Trophoblast cell (in vitro differentiated cells and primary cell): Measurements from ENCODE around the gene CCNG1. TPM values are rescaled to one million over a fixed set of nuclear protein-coding genes. Genes with fewer than 3 reads are reported as not detected.
"Not testable (repeated sequence)": the region's sequence is repeated elsewhere in the genome, so short reads cannot be mapped to it uniquely, and the experiment has no call there.

ENCODE experiments used
- DNase-seq, 2 donors: peaks; one replicate each; pipeline ENCODE4 v3.0.0-alpha.2; 2016
- H2AFZ ChIP-seq: 2 replicates; pipeline ENCODE4 v1.6.1; 2013; ENCODE audit warnings: low read length, moderate library complexity, mild to moderate bottlenecking; ENCODE audit not compliant: insufficient read depth, poor library complexity
- H2AK5ac ChIP-seq: 2 replicates; pipeline ENCODE4 v1.6.1; 2013; ENCODE audit warnings: mild to moderate bottlenecking, low read length
- H2BK120ac ChIP-seq: 2 replicates; pipeline ENCODE4 v1.6.1; 2013; ENCODE audit warnings: low read length, mild to moderate bottlenecking, moderate library complexity; ENCODE audit not compliant: insufficient read depth, poor library complexity
- H2BK12ac ChIP-seq: 2 replicates; pipeline ENCODE4 v1.6.1; 2013; ENCODE audit warnings: mild to moderate bottlenecking, low read length, moderate library complexity
- H2BK5ac ChIP-seq: 2 replicates; pipeline ENCODE4 v1.6.1; 2013; ENCODE audit warnings: low read length, low read depth, moderate library complexity, mild to moderate bottlenecking; ENCODE audit not compliant: poor library complexity
- H3K14ac ChIP-seq: 2 replicates; pipeline ENCODE4 v1.6.1; 2013; ENCODE audit warnings: mild to moderate bottlenecking, low read length
- H3K18ac ChIP-seq: 2 replicates; pipeline ENCODE4 v1.6.1; 2013; ENCODE audit warnings: mild to moderate bottlenecking, low read length
- H3K23ac ChIP-seq: 2 replicates; pipeline ENCODE4 v1.6.1; 2013; ENCODE audit warnings: low read length
- H3K27ac ChIP-seq: 2 replicates; pipeline ENCODE4 v1.5.1; 2013; ENCODE audit warnings: low read depth, mild to moderate bottlenecking, inconsistent platforms, low read length, moderate library complexity
- H3K27me3 ChIP-seq: 2 replicates; pipeline ENCODE4 v1.6.1; 2013; ENCODE audit warnings: inconsistent platforms, mild to moderate bottlenecking, low read length, moderate library complexity; ENCODE audit not compliant: insufficient read depth
- H3K36me3 ChIP-seq, 2 experiments: 1 replicate in 1 of 2; 2 replicates in 1 of 2; pipeline ENCODE4 v1.6.1; 2013; ENCODE audit warnings: low read length in 2 of 2, mild to moderate bottlenecking in 2 of 2, moderate library complexity in 1 of 2; ENCODE audit not compliant: insufficient read depth in 2 of 2, control insufficient read depth in 1 of 2
- H3K4ac ChIP-seq: 2 replicates; pipeline ENCODE4 v1.6.1; 2013; ENCODE audit warnings: low read depth, mild to moderate bottlenecking, low read length, moderate library complexity
- H3K4me1 ChIP-seq, 2 experiments: 1 replicate in 1 of 2; 2 replicates in 1 of 2; pipeline ENCODE4 v1.6.1; 2013; ENCODE audit warnings: low read length in 2 of 2, mild to moderate bottlenecking in 2 of 2, moderate library complexity in 1 of 2; ENCODE audit not compliant: insufficient read depth in 2 of 2, control insufficient read depth in 1 of 2
- H3K4me2 ChIP-seq: 2 replicates; pipeline ENCODE4 v1.6.1; 2013; ENCODE audit warnings: inconsistent platforms, mild to moderate bottlenecking, low read length, moderate library complexity
- H3K4me3 ChIP-seq: 2 replicates; pipeline ENCODE4 v1.5.1; 2013; ENCODE audit warnings: mild to moderate bottlenecking, low read depth, low read length, inconsistent platforms
- H3K79me1 ChIP-seq: one replicate; pipeline ENCODE4 v1.6.1; 2013; ENCODE audit warnings: low read length
- H3K79me2 ChIP-seq: 2 replicates; pipeline ENCODE4 v1.6.1; 2013; ENCODE audit warnings: low read length, mild to moderate bottlenecking; ENCODE audit not compliant: control insufficient read depth, insufficient read depth, poor library complexity
- H3K9ac ChIP-seq: 2 replicates; pipeline ENCODE4 v1.6.1; 2013; ENCODE audit warnings: mild to moderate bottlenecking, low read length
- H3K9me3 ChIP-seq: 2 replicates; pipeline ENCODE4 v1.6.1; 2013; ENCODE audit warnings: low read depth, mild to moderate bottlenecking, control low read depth, inconsistent platforms, low read length; ENCODE audit not compliant: insufficient read depth
- H4K12ac ChIP-seq: 2 replicates; pipeline ENCODE4 v1.6.1; 2013; ENCODE audit warnings: low read depth, mild to moderate bottlenecking, low read length, moderate library complexity
- H4K8ac ChIP-seq: 2 replicates; pipeline ENCODE4 v1.6.1; 2013; ENCODE audit warnings: low read depth, mild to moderate bottlenecking, low read length, moderate library complexity
- H4K91ac ChIP-seq: one replicate; pipeline ENCODE4 v1.6.1; 2013; ENCODE audit warnings: low read depth, mild to moderate bottlenecking, low read length, moderate library complexity
- WGBS: extraction: QIAGEN DNeasy Blood & Tissue Kit; methylation state at CpG from one replicate; pipeline ENCODE4 v1.1.7; 2013; ENCODE audit warnings: missing lambda C conversion rate; ENCODE audit not compliant: insufficient read length, insufficient coverage; ENCODE audit errors: extremely low coverage; 5-methylcytosine and 5-hydroxymethylcytosine counted together
- polyA plus RNA-seq: library from polyadenylated mRNA; stranded (reverse); fragments of 200-250 nt; gene quantifications from 2 replicates; pipeline ENCODE4 v1.2.3, GENCODE V29; 2013

The CCNG1 gene, protein sequence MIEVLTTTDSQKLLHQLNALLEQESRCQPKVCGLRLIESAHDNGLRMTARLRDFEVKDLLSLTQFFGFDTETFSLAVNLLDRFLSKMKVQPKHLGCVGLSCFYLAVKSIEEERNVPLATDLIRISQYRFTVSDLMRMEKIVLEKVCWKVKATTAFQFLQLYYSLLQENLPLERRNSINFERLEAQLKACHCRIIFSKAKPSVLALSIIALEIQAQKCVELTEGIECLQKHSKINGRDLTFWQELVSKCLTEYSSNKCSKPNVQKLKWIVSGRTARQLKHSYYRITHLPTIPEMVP
- 137 and 142 TPM in 2 replicates for polyA plus RNA-seq

DNA sequence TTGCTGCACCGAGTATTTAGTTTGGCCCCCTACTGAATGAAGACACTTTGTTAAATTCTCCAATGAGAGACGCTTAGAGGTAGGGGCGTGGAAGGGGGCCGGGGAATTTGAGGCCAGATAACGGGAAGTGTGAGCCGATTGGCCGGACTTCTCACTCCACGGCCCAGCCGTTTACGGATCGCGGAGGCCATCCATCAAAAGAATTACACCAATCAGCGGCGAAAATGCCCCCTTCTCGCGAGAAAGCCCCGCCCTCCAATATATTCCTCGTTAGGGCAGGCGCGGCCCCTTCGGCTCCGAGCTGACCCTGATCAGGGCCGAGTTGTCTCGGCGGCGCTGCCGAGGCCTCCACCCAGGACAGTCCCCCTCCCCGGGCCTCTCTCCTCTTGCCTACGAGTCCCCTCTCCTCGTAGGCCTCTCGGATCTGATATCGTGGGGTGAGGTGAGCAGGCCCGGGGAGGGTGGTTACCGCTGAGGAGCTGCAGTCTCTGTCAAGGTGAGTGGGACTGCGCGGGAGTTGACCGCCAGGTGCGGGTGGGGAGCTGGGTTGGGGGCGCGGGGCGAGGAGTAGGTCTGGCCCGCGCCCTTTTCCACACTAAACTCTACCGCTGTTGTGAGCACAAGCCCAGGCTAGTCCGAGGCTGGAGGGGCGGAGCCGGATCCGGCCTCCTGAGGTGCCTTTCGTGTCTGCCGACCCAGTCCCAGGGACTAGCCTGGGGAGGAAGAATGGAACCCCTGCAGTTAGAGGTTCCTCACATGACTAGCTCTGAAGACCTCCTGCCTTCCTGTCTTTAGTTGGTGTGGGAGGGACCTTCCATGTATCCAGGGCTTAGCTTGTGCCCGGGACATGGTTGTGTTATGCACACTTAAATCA lies at the start of gene CCNG1:
TSS of gene CCNG1 (plus strand) at position 287 of the 874 bp plus-strand sequence. CDS start 1,662 bp downstream, outside the sequence.
- peaks cover 0 to 4% of the 10 kb centered on the region in 2 experiments for H3K4me1 ChIP-seq

DNA sequence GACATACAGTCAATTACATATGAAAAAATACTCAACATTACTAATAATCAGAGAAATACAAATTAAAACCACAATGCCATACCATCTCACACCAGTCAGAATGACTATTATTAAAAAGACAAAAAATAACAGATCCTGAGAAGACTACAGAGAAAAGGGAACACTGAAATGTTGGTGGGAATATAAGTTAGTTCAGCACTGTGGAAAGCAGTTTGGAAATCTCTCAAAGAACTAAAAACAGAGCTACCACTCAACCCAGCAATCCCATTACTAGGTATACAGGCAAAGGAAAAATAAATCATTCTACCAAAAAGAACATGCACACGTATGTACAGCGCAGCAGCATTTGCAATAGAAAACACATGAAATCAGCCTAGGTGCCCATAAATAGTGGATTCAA lies 41.6 kb upstream of the CCNG1 start:
- no peaks in the 10 kb centered on the region for H3K4me1 ChIP-seq
- no peak for DNase-seq
- no peaks in the 10 kb centered on the region for H3K27me3 ChIP-seq
- no peaks in the 10 kb centered on the region for H3K79me1 ChIP-seq
- no peaks in the 10 kb centered on the region for H3K36me3 ChIP-seq
- H2BK120ac ChIP-seq = no peak overlapping the region
- no peak overlapping the region for H4K12ac ChIP-seq
- H4K8ac ChIP-seq = no peak overlapping the region
- no peak overlapping the region for H2AK5ac ChIP-seq
- H2AFZ ChIP-seq = no peak overlapping the region
- no peak overlapping the region for H3K9ac ChIP-seq
- H3K79me2 ChIP-seq = no peaks in the 10 kb centered on the region
- H3K27ac ChIP-seq = no peak overlapping the region
- H3K4ac ChIP-seq = no peak overlapping the region
- H3K4me3 ChIP-seq = no peak overlapping the region
- H3K18ac ChIP-seq = no peak overlapping the region
- H2BK5ac ChIP-seq = no peak overlapping the region
- no CpG with 5 or more reads among the region's 2 CpGs for WGBS
- H4K91ac ChIP-seq = no peak overlapping the region
- no peaks in the 10 kb centered on the region for H3K9me3 ChIP-seq
- no peak overlapping the region for H3K4me2 ChIP-seq
- no peak overlapping the region for H3K14ac ChIP-seq
- H3K23ac ChIP-seq = no peak overlapping the region
- H2BK12ac ChIP-seq = no peak overlapping the region

More for the DNA sequence above, at the start of gene CCNG1:
- peak within 1 kb of the TSS; percentile 22 for H4K12ac ChIP-seq
- H3K9ac ChIP-seq = peak within 1 kb of the TSS; percentile 100
- peak within 1 kb of the TSS; percentile 60 for H2BK5ac ChIP-seq
- peaks cover 6% of the 10 kb centered on the region for H3K79me1 ChIP-seq
- peak within 1 kb of the TSS; percentile 87 for H4K91ac ChIP-seq
- H3K14ac ChIP-seq = peak within 1 kb of the TSS; percentile 96
- peak within 1 kb of the TSS; percentile 84 for H3K4ac ChIP-seq
- WGBS = no CpG with 5 or more reads among the region's 51 CpGs
- peak within 1 kb of the TSS; percentile 99 for H3K4me3 ChIP-seq
- peak within 1 kb of the TSS; percentile 97 for H3K27ac ChIP-seq
- peak within 1 kb of the TSS; percentile 65 for H3K4me2 ChIP-seq
- H3K79me2 ChIP-seq = peaks cover 11% of the 10 kb centered on the region
- DNase-seq = peak; percentile 90 to 96
- H4K8ac ChIP-seq = peak within 1 kb of the TSS; percentile 54
- no peaks in the 10 kb centered on the region for H3K27me3 ChIP-seq
- H2AFZ ChIP-seq = peak within 1 kb of the TSS; percentile 85
- no peak within 1 kb of the TSS for H2BK12ac ChIP-seq
- peaks cover 0 to 2% of the 10 kb centered on the region in 2 experiments for H3K36me3 ChIP-seq
- peak within 1 kb of the TSS; percentile 82 for H3K18ac ChIP-seq
- peak within 1 kb of the TSS; percentile 83 for H2BK120ac ChIP-seq
- H3K23ac ChIP-seq = peak within 1 kb of the TSS; percentile 67
- H3K9me3 ChIP-seq = peaks cover 4% of the 10 kb centered on the region
- H2AK5ac ChIP-seq = peak within 1 kb of the TSS; percentile 6

DNA sequence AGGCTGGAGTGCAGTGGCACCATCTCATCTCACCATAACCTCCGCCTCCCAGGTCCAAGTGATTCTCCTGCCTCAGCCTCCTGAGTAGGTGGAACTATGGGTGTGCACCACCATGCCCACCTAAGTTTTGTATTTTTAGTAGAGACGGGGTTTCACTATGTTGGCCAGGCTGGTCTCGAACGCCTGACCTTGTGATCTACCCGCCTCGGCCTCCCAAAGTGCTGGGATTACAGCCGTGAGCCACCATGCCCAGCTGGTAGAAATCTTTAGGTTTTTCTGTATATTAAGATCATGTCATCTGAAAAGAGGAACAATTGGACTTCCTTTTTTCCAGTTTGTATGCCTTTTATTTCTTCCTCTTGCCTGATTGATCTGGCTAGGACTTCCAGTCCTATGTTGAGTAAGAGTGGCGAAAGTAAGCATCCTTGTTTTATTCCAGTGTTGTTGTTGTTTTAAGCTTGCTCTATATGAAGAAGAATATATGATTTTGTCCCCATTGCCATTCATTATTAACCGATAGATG lies 40.5 kb upstream of the CCNG1 start:
- H3K9me3 ChIP-seq, H3K4me1 ChIP-seq, H2BK120ac ChIP-seq, H3K9ac ChIP-seq, H3K27ac ChIP-seq, H3K23ac ChIP-seq, H2AK5ac ChIP-seq, H2BK5ac ChIP-seq, H3K79me1 ChIP-seq, H3K27me3 ChIP-seq, H4K12ac ChIP-seq, H3K18ac ChIP-seq, H4K91ac ChIP-seq, H3K14ac ChIP-seq, H3K4me2 ChIP-seq, H4K8ac ChIP-seq, H3K4me3 ChIP-seq, DNase-seq, H3K36me3 ChIP-seq, H2AFZ ChIP-seq, H3K79me2 ChIP-seq, H2BK12ac ChIP-seq, H3K4ac ChIP-seq: not testable (repeated sequence)
- no CpG with 5 or more reads among the region's 9 CpGs for WGBS

DNA sequence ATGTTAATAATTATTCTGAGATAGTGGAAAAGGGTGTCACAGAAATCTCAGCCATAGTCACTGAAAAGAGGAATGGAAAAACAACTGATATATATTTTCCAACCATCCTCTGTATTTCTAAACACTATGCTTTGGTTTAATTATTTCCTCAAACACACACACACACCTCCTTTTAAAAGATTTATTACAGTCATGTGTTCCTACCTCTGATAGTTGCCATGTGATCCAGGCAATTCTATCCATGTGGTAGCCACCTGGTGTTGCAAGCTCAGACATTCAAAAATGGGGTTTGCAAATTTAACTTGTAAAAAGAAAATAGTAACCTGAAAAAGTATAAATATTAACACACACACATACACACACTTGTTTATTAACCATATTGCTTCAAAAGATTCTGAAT lies 40.0 kb upstream of the CCNG1 start:
- Histone ChIP-seq H3K23ac (no peak overlapping the region), H4K8ac (no peak overlapping the region), H3K9me3 (no peaks in the 10 kb centered on the region), H3K27me3 (no peaks in the 10 kb centered on the region), H3K4me2 (no peak overlapping the region), H3K79me1 (no peaks in the 10 kb centered on the region), H3K18ac (no peak overlapping the region), H3K14ac (no peak overlapping the region), H4K91ac (no peak overlapping the region), H3K4ac (no peak overlapping the region), H2BK5ac (no peak overlapping the region), H2AFZ (no peak overlapping the region), H4K12ac (no peak overlapping the region), H2BK12ac (no peak overlapping the region), H2AK5ac (no peak overlapping the region), H3K27ac (no peak overlapping the region), H2BK120ac (no peak overlapping the region), H3K9ac (no peak overlapping the region), H3K4me1 (no peaks in the 10 kb centered on the region), H3K4me3 (no peak overlapping the region), H3K79me2 (no peaks in the 10 kb centered on the region), H3K36me3 (no peaks in the 10 kb centered on the region)
- DNase-seq = no peak
